ENCODE results near the gene ORC2.

Gene ORC2

DNA sequence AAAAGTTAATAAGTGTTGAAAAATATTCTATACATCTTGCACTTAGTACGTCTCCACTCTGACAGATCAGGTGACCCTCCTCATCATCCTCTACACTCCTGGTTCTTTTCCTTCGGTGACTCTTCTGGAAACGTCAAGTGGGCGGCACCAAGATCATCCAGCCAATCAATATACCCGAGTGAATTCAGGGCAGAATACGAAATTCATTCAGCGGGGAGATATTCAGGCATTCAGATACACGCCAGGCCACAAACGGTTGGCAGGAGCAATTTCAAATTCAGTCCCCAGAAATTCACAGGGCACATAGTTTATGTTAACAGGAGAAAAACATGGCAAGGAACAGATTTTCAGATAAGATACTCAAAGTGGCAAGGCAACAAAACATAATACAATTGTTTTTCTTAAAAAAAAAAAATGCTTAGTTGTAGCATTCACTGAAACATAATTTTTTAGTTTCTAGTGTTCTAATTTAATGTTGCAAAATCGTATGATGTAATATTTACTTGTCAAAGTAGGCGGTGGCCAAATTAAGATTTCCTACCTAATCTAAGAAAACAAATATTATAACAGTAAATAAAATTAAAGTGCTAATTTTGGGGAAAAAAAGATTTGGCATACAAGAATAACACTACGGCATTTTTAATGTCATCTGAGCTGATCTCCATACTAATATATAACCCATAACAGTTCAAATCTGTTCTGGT, 103.2 kb downstream of the ORC2 start:
- DNase-seq = peak; percentile 31
